Psoas muscle (tissue), 8 donors: Measurements from ENCODE around the gene RGL2. TPM values are rescaled to one million over a fixed set of nuclear protein-coding genes. Genes with fewer than 3 reads are reported as not detected.

ENCODE experiments used
- ATAC-seq, 4 donors: fragments of 200-7000 bp; cut with Tn5 transposase; one replicate each; pipeline ENCODE4 v1.9.1; 2020; ENCODE audit warnings: moderate library complexity in 3 of 4, mild to moderate bottlenecking in 2 of 4
- DNase-seq, 2 donors: peaks; one replicate each; pipeline ENCODE4 v3.0.0-alpha.2; 2020
- H3K27ac ChIP-seq: fragments of 200-600 bp; one replicate; pipeline ENCODE4 v1.8.0; 2022
- H3K27me3 ChIP-seq, 3 donors: fragments of 200-600 bp in 1 of 3; one replicate each; pipeline versions ENCODE4 v1.6.1 to v1.8.0; 2013 to 2022; ENCODE audit warnings: low read length in 2 of 3, mild to moderate bottlenecking in 2 of 3, moderate library complexity in 1 of 3; ENCODE audit not compliant: insufficient read depth in 3 of 3
- H3K36me3 ChIP-seq, 2 donors: fragments of 200-600 bp in 1 of 2; one replicate each; pipeline versions ENCODE4 v1.6.1 to v1.8.0; 2013 to 2022; ENCODE audit warnings: low read depth in 1 of 2, mild to moderate bottlenecking in 1 of 2, moderate library complexity in 1 of 2; ENCODE audit not compliant: insufficient read depth in 1 of 2
- H3K4me1 ChIP-seq: fragments of 200-600 bp; one replicate; pipeline ENCODE4 v1.8.0; 2022
- H3K4me3 ChIP-seq: fragments of 200-600 bp; one replicate; pipeline ENCODE4 v1.8.0; 2022; ENCODE audit warnings: mild to moderate bottlenecking
- H3K9me3 ChIP-seq: fragments of 200-600 bp; one replicate; pipeline ENCODE4 v1.8.0; 2022
- CTCF ChIP-seq: fragments of 200-600 bp; IDR thresholded peaks from one replicate; pipeline ENCODE4 v1.8.0; 2022; ENCODE audit warnings: antibody characterized with exemption
- WGBS, 3 donors: extraction: QIAGEN DNeasy Blood & Tissue Kit; methylation state at CpG; one replicate each; pipeline versions ENCODE4 v1.1.6 to v1.1.7; 2013; 5-methylcytosine and 5-hydroxymethylcytosine counted together
- intact Hi-C, 2 donors: fragments of 100-400 bp; cut with DNase I; formaldehyde crosslinking; loops; one replicate each; pipeline versions ENCODE4 v1.11.0 to v1.14.2; 2022
- polyA plus RNA-seq, 3 donors: library from polyadenylated mRNA; stranded (reverse); fragments of 200-250 nt; gene quantifications; one replicate each; pipeline ENCODE4 v1.2.3, GENCODE V29; 2013
- total RNA-seq, 4 donors: library from RNA; stranded (reverse); fragmentation: NEBNext Ultra II Directional in 2 of 4; extraction: Animal tissue kit (Norgen Biotek cat#: 25700) in 2 of 4; gene quantifications; one replicate each; pipeline versions ENCODE4 v1.2.1 to v1.2.4, GENCODE V29; 2021 to 2023
- donor health status: healthy with polysubstance abuse.
- donor health status: DM: no; HTN: no; CAD: no; lungs with moderate emphysema.
- donor health status: Bipolar disorder and iron deficiency.
- donor health status: healthy.
- donor health status: DM: yes; HTN: yes; CAD: no.
- donor health status: DM: no; HTN: no; CAD: no.
- donor health status: DM: no; HTN: no; CAD: no.
- donor health status: DM: yes; HTN: yes; CAD: no.

Gene RGL2
- total and polyA plus RNA-seq, 7 donors: 30.5 to 66.1 (median 52.1) TPM

- Histone ChIP-seq H3K4me1 (peaks cover 52% of the 10 kb centered on the region), H3K27ac (peak within 1 kb of the TSS; percentile 77), H3K27me3 (no peaks in the 10 kb centered on the region), H3K9me3 (no peaks in the 10 kb centered on the region), H3K4me3 (peak within 1 kb of the TSS; percentile 68), H3K36me3 (peaks cover 11 to 32% of the 10 kb centered on the region in 2 donors)
- TF ChIP-seq CTCF: no peak
- 1 to 2% (median 1%) methylated on average over 28 to 44 of the region's 44 CpGs for WGBS, 3 donors
- DNase-seq (peak; percentile 99), ATAC-seq (peak; percentile 82 to 86 (median 86))
- intact Hi-C loops: no loop called here
Observed at GRCh38 chr6:33317669-33318425, 19.1 kb upstream of the RGL2 start, which contains the start of gene ZBTB22. Gene ZBTB22, minus strand, starts transcription at chr6:33317744. Its CDS starts 828 bp downstream, at chr6:33316916.

- intact Hi-C loops: no loop called here
- Histone ChIP-seq H3K4me1 (peaks cover 54% of the 10 kb centered on the region), H3K4me3 (peak overlapping the region; percentile 68), H3K27me3 (no peaks in the 10 kb centered on the region), H3K36me3 (peaks cover 11 to 32% of the 10 kb centered on the region in 2 donors), H3K27ac (peak overlapping the region; percentile 77), H3K9me3 (no peaks in the 10 kb centered on the region)
- WGBS, 3 donors: 2 to 4% (median 3%) methylated on average over 10 to 27 of the region's 27 CpGs
- peak; percentile 13 to 30 (median 20) for ATAC-seq
- no peak for TF ChIP-seq CTCF
- no peak for DNase-seq
Observed at GRCh38 chr6:33317419-33317668, 18.6 kb upstream of the RGL2 start.

GRCh38 chr6:33316603-33317418 is 18.1 kb upstream of the RGL2 start:
- DNase-seq (peak in 1 of 2 donors; percentile 65), ATAC-seq (no peak)
- peaks cover 11 to 32% of the 10 kb centered on the region in 2 donors for H3K36me3 ChIP-seq
- peak overlapping the region; percentile 68 for H3K4me3 ChIP-seq
- H3K27ac ChIP-seq: peak overlapping the region; percentile 77
- no peaks in the 10 kb centered on the region for H3K9me3 ChIP-seq
- H3K4me1 ChIP-seq: peaks cover 56% of the 10 kb centered on the region
- 59 to 70% (median 62%) methylated on average over 19 of the region's 19 CpGs for WGBS, 3 donors
- intact Hi-C loops: no loop called here
- no peaks in the 10 kb centered on the region for H3K27me3 ChIP-seq
- no peak for TF ChIP-seq CTCF

GRCh38 chr6:33315793-33316602 is 17.3 kb upstream of the RGL2 start:
- no peak for DNase-seq
- intact Hi-C loops: loop anchor here in 1 of 2 donors (2.0 kb wide), 1 partner anchor 15 kb away; no protein-coding TSS in a partner anchor

More at GRCh38 chr6:33315793-33316602, 17.3 kb upstream of the RGL2 start:
- no peaks in the 10 kb centered on the region for H3K9me3 ChIP-seq
- 77 to 84% (median 81%) methylated on average over 17 of the region's 17 CpGs for WGBS, 3 donors
- no peak overlapping the region for H3K4me3 ChIP-seq
- H3K27me3 ChIP-seq: no peaks in the 10 kb centered on the region
- no peak for ATAC-seq
- no peak for TF ChIP-seq CTCF
- peaks cover 52% of the 10 kb centered on the region for H3K4me1 ChIP-seq
- peaks cover 11 to 28% of the 10 kb centered on the region in 2 donors for H3K36me3 ChIP-seq
- H3K27ac ChIP-seq: peak overlapping the region; percentile 16
